GM23338 (cell line): ENCODE measurements around the gene RXFP3. TPM values are rescaled to one million over a fixed set of nuclear protein-coding genes. Genes with fewer than 3 reads are reported as not detected.

Source experiments
- ATAC-seq: fragments of 200-7000 bp; cut with Tn5 transposase; 3 replicates; pipeline ENCODE4 v1.9.1; 2020
- DNase-seq: peaks from one replicate; pipeline ENCODE4 v3.0.0-alpha.2; 2015; ENCODE audit warnings: low spot score
- H2AFZ ChIP-seq: fragments of 200-600 bp; sonication (generic); 2 replicates; pipeline ENCODE4 v1.8.0; 2016; ENCODE audit warnings: antibody characterized with exemption, mild to moderate bottlenecking, moderate library complexity
- H3F3A ChIP-seq: fragments of 200-600 bp; sonication (generic); replicated peaks from 2 replicates; pipeline ENCODE4 v1.8.0; 2017; ENCODE audit warnings: antibody characterized with exemption, mixed run types, low read depth
- H3K27ac ChIP-seq: fragments of 200-600 bp; sonication (generic); 2 replicates; pipeline ENCODE4 v1.6.1; 2016; ENCODE audit warnings: low read depth
- H3K27me3 ChIP-seq: fragments of 200-600 bp; sonication (generic); 2 replicates; pipeline ENCODE4 v1.8.0; 2016; ENCODE audit warnings: mild to moderate bottlenecking, mixed run types, moderate library complexity; ENCODE audit not compliant: insufficient read depth
- H3K36me3 ChIP-seq: fragments of 200-600 bp; sonication (generic); 2 replicates; pipeline ENCODE4 v1.8.0; 2016; ENCODE audit warnings: mild to moderate bottlenecking; ENCODE audit not compliant: insufficient read depth
- H3K4me1 ChIP-seq: fragments of 200-600 bp; sonication (generic); 2 replicates; pipeline ENCODE4 v1.8.0; 2016; ENCODE audit warnings: mild to moderate bottlenecking, moderate library complexity; ENCODE audit not compliant: insufficient read depth
- H3K4me2 ChIP-seq: fragments of 200-600 bp; sonication (generic); 2 replicates; pipeline ENCODE4 v1.7.1; 2017; ENCODE audit warnings: mixed run types
- H3K4me3 ChIP-seq: fragments of 200-600 bp; sonication (generic); 2 replicates; pipeline ENCODE4 v1.6.1; 2016; ENCODE audit warnings: mixed run types
- H3K79me2 ChIP-seq: fragments of 200-600 bp; sonication (generic); replicated peaks from 2 replicates; pipeline ENCODE4 v1.8.0; 2017; ENCODE audit warnings: mild to moderate bottlenecking; ENCODE audit not compliant: insufficient read depth
- H3K9me2 ChIP-seq: fragments of 200-600 bp; sonication (generic); 2 replicates; pipeline ENCODE4 v1.8.0; 2017; ENCODE audit not compliant: insufficient read depth
- H4K20me1 ChIP-seq: fragments of 200-600 bp; sonication (generic); replicated peaks from 2 replicates; pipeline ENCODE4 v1.8.0; 2017; ENCODE audit warnings: mild to moderate bottlenecking; ENCODE audit not compliant: insufficient read depth
- H3K27ac Mint-ChIP-seq: 2 replicates; pipeline ENCODE4 v1.8.0; 2020; ENCODE audit warnings: inconsistent platforms, mild to moderate bottlenecking, moderate library complexity, mixed read lengths
- H3K27me3 Mint-ChIP-seq: 3 replicates; pipeline ENCODE4 v1.8.0; 2022; ENCODE audit warnings: low read depth, mild to moderate bottlenecking, moderate library complexity, mixed read lengths, inconsistent platforms; ENCODE audit not compliant: insufficient read depth, poor library complexity
- H3K36me3 Mint-ChIP-seq: 3 replicates; pipeline ENCODE4 v1.8.0; 2021; ENCODE audit warnings: low read depth, mild to moderate bottlenecking, inconsistent platforms, moderate library complexity, mixed read lengths
- H3K4me1 Mint-ChIP-seq: 3 replicates; pipeline ENCODE4 v1.8.0; 2020; ENCODE audit warnings: mild to moderate bottlenecking, inconsistent platforms, mixed read lengths
- H3K4me3 Mint-ChIP-seq: 3 replicates; pipeline ENCODE4 v1.8.0; 2021; ENCODE audit warnings: moderate library complexity, mild to moderate bottlenecking, inconsistent platforms, mixed read lengths
- H3K9me3 Mint-ChIP-seq: 3 replicates; pipeline ENCODE4 v1.8.0; 2020; ENCODE audit warnings: moderate library complexity, mild to moderate bottlenecking, inconsistent platforms, mixed read lengths
- CREB1 ChIP-seq: fragments of 250-450 bp; sonication (Bioruptor Pico); IDR thresholded peaks from 2 replicates; pipeline ENCODE4 v1.5.0; 2020; ENCODE audit warnings: low read depth, mild to moderate bottlenecking, moderate library complexity
- CTCF ChIP-seq, 2 experiments: fragments of 200-600 bp in 1 of 2; sonication (generic) in 1 of 2; conservative IDR thresholded peaks; 2 replicates each; pipeline versions ENCODE4 v1.5.1 to v1.6.1; 2016 to 2017; ENCODE audit warnings: antibody characterized with exemption in 2 of 2, low read depth in 2 of 2, mild to moderate bottlenecking in 2 of 2, moderate library complexity in 1 of 2
- ETS1 ChIP-seq: IDR thresholded peaks from 2 replicates; pipeline ENCODE4 v1.6.1; 2016; ENCODE audit warnings: antibody characterized with exemption
- EZH2 ChIP-seq: fragments of 200-600 bp; sonication (generic); IDR thresholded peaks from one replicate; pipeline ENCODE4 v1.8.0; 2017; ENCODE audit warnings: antibody characterized with exemption, mild to moderate bottlenecking, low read depth; ENCODE audit not compliant: unreplicated experiment
- EZH2phosphoT487 ChIP-seq: fragments of 200-600 bp; sonication (generic); IDR thresholded peaks from one replicate; pipeline ENCODE4 v1.8.1; 2018; ENCODE audit warnings: antibody characterized with exemption; ENCODE audit not compliant: unreplicated experiment
- JUNB ChIP-seq: IDR thresholded peaks from one replicate; pipeline ENCODE4 v1.6.1; 2016; ENCODE audit warnings: antibody characterized with exemption; ENCODE audit not compliant: unreplicated experiment
- NANOG ChIP-seq: IDR thresholded peaks from 2 replicates; pipeline ENCODE4 v1.6.1; 2016; ENCODE audit warnings: antibody characterized with exemption, borderline replicate concordance
- POLR2AphosphoS5 ChIP-seq: IDR thresholded peaks from 2 replicates; pipeline ENCODE4 v1.6.1; 2016; ENCODE audit warnings: antibody characterized with exemption, low read depth
- STAT1 ChIP-seq: IDR thresholded peaks from one replicate; pipeline ENCODE4 v1.6.1; 2016; ENCODE audit warnings: antibody characterized with exemption; ENCODE audit not compliant: unreplicated experiment
- ZNF114 ChIP-seq: fragments of 250-450 bp; sonication (Bioruptor Pico); IDR thresholded peaks from 2 replicates; pipeline ENCODE4 v1.5.0; 2020; ENCODE audit warnings: mild to moderate bottlenecking, moderate library complexity
- ZNF331 ChIP-seq: fragments of 250-450 bp; sonication (Bioruptor Pico); IDR thresholded peaks from 2 replicates; pipeline ENCODE4 v1.5.0; 2020; ENCODE audit warnings: low read depth, mild to moderate bottlenecking, moderate library complexity
- polyA plus RNA-seq: library from polyadenylated mRNA; unstranded; fragments of >200 nt; fragmentation: Nextera tagmentation; extraction: Ambion mirVana; gene quantifications from 2 replicates; pipeline ENCODE4 v1.2.1, GENCODE V29; 2016
- total RNA-seq: library from RNA; depleted of rRNA; stranded (reverse); fragments of >200 nt; shearing (Covaris generic); gene quantifications from 2 replicates; pipeline ENCODE4 v1.2.3, GENCODE V29; 2014
- TF ChIP-seq, protein P1 (sequence below): fragments of 250-450 bp; sonication (Bioruptor Pico); IDR thresholded peaks from 2 replicates; pipeline ENCODE4 v1.5.0; 2020; ENCODE audit warnings: mild to moderate bottlenecking, moderate library complexity
- TF ChIP-seq, protein P2 (sequence below): IDR thresholded peaks from one replicate; pipeline ENCODE4 v1.6.1; 2018; ENCODE audit warnings: antibody characterized with exemption; ENCODE audit not compliant: unreplicated experiment

The RXFP3 gene
- total and polyA plus RNA-seq, 2 experiments from 2014 or later: not detected

DNA sequence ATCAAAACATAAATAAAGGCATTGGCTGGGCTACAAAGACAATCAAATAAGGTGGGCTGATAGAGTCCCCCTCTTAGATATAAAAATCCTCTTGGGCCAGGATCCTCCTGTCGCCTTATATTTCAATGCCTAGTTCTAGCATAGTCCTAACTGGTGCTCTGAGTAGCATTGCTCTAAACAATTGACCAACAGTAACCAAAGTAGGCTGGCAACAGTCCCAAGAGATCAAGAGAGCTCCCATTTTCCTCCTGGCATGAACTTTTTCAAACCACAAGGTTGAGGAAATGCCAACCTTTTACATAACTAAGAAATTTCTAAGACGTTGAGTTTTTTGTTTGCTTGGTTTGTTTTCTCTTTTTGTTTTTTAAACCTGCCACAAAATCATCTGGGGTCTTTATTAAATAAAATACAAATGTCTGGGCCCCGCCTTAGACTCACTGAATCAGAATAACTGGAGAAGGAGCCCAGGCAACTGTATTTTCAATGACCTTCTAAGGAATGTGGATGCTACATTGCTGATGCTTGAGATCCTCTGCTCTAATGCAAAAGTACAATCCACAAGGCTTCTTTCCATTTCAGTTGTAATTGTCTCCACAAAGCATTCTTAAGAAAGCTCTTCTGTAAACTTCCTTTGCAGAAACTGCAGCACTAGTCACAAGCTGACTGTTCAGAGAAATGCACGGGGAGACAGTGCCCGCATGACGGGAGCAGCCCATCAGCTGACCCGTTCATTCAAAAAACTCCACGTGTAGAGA is 45.4 kb downstream of the RXFP3 start:
- Mint-ChIP-seq H3K27ac (no peak overlapping the region), H3K4me3 (no peak overlapping the region), H3K36me3 (no peaks in the 10 kb centered on the region), H3K27me3 (no peaks in the 10 kb centered on the region), H3K9me3 (no peaks in the 10 kb centered on the region; the same call in 2 of the 3 replicates), H3K4me1 (peaks cover 28% of the 10 kb centered on the region)
- Histone ChIP-seq H3K27me3 (no peaks in the 10 kb centered on the region), H3K36me3 (no peaks in the 10 kb centered on the region), H4K20me1 (no peaks in the 10 kb centered on the region), H2AFZ (no peak overlapping the region), H3K4me2 (peak overlapping the region; percentile 37; the same call in 1 of the 2 replicates), H3K4me3 (no peak overlapping the region), H3K79me2 (no peaks in the 10 kb centered on the region), H3K4me1 (peaks cover 44% of the 10 kb centered on the region), H3F3A (peaks cover 12% of the 10 kb centered on the region), H3K9me2 (peaks cover 20% of the 10 kb centered on the region), H3K27ac (no peak overlapping the region)
- peak; percentile 32 for DNase-seq
- TF ChIP-seq CTCF (conservative IDR thresholded peaks at IDR 0.05; ENCODE audit: low read depth in 2 of 2) (no peak), EZH2phosphoT487 (no peak), ZNF114 (CRISPR knock-in tag) (no peak), EZH2 (no peak), CREB1 (CRISPR knock-in tag) (no peak), JUNB (no peak), ZNF331 (CRISPR knock-in tag) (no peak), NANOG (no peak), STAT1 (no peak), POLR2AphosphoS5 (no peak), ETS1 (no peak)
- TF ChIP-seq, protein P1, sequence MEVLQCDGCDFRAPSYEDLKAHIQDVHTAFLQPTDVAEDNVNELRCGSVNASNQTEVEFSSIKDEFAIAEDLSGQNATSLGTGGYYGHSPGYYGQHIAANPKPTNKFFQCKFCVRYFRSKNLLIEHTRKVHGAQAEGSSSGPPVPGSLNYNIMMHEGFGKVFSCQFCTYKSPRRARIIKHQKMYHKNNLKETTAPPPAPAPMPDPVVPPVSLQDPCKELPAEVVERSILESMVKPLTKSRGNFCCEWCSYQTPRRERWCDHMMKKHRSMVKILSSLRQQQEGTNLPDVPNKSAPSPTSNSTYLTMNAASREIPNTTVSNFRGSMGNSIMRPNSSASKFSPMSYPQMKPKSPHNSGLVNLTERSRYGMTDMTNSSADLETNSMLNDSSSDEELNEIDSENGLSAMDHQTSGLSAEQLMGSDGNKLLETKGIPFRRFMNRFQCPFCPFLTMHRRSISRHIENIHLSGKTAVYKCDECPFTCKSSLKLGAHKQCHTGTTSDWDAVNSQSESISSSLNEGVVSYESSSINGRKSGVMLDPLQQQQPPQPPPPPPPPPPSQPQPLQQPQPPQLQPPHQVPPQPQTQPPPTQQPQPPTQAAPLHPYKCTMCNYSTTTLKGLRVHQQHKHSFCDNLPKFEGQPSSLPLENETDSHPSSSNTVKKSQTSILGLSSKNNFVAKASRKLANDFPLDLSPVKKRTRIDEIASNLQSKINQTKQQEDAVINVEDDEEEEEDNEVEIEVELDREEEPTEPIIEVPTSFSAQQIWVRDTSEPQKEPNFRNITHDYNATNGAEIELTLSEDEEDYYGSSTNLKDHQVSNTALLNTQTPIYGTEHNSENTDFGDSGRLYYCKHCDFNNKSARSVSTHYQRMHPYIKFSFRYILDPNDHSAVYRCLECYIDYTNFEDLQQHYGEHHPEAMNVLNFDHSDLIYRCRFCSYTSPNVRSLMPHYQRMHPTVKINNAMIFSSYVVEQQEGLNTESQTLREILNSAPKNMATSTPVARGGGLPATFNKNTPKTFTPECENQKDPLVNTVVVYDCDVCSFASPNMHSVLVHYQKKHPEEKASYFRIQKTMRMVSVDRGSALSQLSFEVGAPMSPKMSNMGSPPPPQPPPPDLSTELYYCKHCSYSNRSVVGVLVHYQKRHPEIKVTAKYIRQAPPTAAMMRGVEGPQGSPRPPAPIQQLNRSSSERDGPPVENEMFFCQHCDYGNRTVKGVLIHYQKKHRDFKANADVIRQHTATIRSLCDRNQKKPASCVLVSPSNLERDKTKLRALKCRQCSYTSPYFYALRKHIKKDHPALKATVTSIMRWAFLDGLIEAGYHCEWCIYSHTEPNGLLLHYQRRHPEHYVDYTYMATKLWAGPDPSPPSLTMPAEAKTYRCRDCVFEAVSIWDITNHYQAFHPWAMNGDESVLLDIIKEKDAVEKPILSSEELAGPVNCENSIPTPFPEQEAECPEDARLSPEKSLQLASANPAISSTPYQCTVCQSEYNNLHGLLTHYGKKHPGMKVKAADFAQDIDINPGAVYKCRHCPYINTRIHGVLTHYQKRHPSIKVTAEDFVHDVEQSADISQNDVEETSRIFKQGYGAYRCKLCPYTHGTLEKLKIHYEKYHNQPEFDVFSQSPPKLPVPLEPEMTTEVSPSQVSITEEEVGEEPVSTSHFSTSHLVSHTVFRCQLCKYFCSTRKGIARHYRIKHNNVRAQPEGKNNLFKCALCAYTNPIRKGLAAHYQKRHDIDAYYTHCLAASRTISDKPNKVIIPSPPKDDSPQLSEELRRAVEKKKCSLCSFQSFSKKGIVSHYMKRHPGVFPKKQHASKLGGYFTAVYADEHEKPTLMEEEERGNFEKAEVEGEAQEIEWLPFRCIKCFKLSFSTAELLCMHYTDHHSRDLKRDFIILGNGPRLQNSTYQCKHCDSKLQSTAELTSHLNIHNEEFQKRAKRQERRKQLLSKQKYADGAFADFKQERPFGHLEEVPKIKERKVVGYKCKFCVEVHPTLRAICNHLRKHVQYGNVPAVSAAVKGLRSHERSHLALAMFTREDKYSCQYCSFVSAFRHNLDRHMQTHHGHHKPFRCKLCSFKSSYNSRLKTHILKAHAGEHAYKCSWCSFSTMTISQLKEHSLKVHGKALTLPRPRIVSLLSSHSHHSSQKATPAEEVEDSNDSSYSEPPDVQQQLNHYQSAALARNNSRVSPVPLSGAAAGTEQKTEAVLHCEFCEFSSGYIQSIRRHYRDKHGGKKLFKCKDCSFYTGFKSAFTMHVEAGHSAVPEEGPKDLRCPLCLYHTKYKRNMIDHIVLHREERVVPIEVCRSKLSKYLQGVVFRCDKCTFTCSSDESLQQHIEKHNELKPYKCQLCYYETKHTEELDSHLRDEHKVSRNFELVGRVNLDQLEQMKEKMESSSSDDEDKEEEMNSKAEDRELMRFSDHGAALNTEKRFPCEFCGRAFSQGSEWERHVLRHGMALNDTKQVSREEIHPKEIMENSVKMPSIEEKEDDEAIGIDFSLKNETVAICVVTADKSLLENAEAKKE: no peak
- TF ChIP-seq, protein P2, sequence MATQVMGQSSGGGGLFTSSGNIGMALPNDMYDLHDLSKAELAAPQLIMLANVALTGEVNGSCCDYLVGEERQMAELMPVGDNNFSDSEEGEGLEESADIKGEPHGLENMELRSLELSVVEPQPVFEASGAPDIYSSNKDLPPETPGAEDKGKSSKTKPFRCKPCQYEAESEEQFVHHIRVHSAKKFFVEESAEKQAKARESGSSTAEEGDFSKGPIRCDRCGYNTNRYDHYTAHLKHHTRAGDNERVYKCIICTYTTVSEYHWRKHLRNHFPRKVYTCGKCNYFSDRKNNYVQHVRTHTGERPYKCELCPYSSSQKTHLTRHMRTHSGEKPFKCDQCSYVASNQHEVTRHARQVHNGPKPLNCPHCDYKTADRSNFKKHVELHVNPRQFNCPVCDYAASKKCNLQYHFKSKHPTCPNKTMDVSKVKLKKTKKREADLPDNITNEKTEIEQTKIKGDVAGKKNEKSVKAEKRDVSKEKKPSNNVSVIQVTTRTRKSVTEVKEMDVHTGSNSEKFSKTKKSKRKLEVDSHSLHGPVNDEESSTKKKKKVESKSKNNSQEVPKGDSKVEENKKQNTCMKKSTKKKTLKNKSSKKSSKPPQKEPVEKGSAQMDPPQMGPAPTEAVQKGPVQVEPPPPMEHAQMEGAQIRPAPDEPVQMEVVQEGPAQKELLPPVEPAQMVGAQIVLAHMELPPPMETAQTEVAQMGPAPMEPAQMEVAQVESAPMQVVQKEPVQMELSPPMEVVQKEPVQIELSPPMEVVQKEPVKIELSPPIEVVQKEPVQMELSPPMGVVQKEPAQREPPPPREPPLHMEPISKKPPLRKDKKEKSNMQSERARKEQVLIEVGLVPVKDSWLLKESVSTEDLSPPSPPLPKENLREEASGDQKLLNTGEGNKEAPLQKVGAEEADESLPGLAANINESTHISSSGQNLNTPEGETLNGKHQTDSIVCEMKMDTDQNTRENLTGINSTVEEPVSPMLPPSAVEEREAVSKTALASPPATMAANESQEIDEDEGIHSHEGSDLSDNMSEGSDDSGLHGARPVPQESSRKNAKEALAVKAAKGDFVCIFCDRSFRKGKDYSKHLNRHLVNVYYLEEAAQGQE: no peak
- ATAC-seq: no peak
